DMS53 (cell line): ENCODE data around the gene NKX1-2.

ENCODE experiments used
- DNase-seq: peaks from one replicate; lab custom pipeline; 2025; lab: John Stamatoyannopoulos, UW

Gene NKX1-2

DNA sequence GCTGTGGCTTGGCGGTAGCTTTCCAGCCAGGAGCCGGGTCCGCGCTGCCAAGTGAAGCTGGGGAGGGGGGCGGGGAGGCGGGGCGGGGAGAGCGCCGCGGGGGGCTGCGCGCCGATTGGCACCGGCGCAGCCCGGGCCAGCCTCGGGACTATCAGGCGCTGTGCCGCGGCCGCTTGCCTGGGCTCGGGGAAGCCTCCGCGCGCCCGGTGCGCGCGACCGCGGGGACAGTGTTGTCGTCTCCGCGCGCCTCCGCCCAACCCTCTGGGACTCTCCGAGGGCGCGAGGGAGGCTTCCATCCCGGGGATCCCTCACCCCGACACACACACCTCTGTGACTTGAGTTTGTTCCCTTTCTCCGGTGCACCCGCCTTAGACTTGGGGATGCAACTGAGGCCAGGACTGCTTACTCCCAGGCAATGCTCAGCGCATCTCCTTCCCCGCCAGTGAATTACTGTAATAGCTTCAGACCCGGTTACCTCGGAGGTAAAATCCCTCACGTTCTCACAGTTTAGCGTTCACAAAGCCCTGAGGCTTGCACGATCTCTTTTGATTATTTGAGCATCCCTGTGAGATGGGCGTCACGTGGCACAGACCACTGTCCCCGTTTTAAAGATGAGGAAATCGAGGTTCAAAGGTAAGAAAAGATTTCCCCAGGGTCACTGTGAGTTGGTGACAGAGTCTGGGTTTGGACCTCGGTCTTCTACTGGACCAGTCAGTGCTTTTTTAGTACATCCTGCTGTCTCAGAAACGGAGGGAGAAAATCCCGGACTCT is at the start of gene NKX1-2:
TSS of gene NKX1-2 (minus strand) at position 24 of the 771 bp plus-strand sequence. CDS start 92 bp downstream, outside the sequence.
- peak; percentile 62 for DNase-seq

DNA sequence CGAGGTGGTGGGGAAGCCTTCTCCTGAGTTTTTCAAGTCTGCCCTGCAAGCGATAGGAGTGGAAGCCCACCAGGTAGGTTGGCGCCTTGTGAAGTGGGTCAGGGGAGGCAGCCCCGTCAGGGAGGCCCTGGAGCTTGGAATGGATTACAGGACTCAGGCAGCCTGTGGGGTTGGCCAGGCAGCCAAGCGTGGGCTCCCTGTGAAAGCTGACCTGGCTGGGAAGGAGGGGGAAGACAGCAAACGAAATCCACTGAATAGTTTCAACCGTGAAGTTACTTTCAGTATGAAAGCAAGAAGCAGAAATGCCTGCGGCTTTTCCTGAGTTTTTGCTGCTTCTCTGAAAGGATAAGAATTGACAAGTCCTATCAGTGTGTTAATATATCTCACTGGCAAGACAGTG is 48.2 kb upstream of the NKX1-2 start:
- DNase-seq, result no peak

DNA sequence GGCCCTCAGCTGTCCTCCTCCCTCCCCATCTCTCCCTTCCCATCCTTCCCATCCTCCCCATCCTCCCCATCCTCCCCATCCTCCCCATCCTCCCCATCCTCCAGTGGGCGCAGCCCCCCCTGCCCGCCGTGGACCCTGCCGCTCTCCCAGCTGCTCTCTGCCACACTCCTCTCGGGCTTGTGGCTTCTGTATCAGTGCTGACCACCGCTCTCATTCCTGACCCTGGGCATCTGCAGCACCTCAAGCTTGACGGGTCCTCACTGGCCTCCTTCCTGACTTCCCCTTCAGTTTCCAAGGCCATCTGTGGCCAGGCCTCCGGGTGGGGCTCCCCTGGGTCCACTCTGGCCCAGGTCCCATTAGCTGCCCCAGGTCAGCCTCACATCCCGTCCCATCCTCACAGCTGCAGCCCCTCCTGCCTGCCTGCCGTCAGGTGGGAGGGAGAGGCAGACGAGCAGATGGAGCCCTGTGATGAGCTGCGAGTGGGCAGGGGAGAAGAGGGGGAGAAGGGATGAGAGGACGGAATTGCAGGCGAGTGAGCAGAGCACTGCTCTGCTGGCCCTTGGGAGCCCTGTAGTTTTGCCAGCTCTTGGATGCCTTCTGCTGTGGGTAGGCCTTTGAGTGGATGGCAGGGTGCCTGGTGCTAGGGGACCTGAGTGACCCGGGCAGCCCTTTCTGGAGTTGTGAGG is 47.5 kb upstream of the NKX1-2 start:
- no peak for DNase-seq

DNA sequence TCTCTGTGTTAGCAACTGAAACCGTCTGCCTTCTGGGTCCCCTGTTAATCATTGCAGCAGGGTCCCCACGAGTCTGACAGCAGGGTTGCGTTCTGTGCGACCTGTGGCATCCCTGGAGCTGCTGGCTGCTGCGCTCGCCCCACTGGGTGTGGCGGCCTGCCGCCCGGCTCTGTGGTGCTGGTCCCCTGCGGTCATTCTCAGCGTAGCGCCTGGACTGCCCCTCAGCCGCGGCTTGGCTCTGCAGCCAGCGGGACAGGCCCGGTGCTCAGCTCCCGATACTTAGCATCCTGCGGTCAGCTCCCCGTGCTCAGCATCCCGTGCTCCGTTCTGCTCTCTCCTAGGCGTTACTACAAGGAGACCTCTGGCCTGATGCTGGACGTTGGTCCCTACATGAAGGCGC is 46.8 kb upstream of the NKX1-2 start:
- no peak for DNase-seq

DNA sequence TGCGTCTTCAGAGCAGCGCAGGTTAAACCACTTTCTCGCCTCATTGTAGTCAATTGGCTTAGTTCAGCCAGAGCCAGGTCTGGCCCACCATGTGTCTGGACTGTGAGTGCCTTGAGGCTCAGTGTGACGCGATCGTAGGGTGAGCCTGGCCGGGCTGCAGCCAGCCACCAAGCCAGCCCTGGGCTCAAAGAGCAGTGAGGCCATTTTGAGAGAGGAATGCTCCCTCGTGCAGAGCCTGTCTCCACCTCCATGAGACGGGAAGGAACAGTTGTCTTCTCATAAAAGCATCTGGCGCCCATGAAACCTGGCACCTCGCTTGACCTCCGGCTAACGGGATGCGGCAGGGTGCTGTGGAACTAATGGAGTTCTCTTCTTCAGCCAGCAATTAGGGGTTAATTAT is 46.3 kb upstream of the NKX1-2 start:
- no peak for DNase-seq

DNA sequence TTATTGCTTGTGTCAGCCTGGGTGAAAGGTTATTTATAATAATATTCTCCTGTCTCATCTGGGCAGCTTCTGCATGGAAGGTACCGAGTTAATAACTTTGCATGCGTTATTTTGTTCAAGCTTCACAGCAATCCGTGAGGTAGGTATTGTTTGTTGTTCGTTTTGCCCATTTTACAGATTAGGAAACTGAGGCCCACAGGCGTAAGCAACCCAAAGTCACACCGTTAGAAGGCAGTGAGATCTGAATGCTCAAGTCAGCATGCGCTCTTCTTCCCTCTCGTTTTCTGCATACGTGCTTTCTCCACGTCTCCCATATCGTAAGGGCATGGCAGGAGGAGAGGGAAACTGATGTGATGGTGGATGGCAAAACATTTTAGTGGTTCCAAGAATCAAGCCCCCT is 45.9 kb upstream of the NKX1-2 start:
- no peak for DNase-seq

DNA sequence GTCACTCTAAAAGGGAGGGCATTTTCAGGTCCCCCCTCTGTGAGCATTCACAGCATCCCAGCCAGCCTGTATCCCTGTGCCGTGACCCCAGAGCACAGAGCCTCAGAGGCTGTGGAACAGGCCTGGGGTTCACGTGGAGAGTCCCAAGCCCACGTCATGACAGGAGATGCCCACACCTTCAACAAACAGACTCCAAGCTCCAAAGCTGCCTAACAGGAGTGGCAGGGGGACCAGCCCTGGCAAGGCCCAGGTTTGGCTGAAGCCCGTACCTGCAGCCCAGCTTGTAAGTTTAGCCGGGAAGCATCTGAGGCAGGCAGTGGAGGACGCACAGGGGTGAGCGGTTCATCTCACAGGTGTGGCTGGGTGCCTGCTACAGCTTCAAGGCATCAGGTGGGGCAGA is 45.3 kb upstream of the NKX1-2 start:
- no peak for DNase-seq

DNA sequence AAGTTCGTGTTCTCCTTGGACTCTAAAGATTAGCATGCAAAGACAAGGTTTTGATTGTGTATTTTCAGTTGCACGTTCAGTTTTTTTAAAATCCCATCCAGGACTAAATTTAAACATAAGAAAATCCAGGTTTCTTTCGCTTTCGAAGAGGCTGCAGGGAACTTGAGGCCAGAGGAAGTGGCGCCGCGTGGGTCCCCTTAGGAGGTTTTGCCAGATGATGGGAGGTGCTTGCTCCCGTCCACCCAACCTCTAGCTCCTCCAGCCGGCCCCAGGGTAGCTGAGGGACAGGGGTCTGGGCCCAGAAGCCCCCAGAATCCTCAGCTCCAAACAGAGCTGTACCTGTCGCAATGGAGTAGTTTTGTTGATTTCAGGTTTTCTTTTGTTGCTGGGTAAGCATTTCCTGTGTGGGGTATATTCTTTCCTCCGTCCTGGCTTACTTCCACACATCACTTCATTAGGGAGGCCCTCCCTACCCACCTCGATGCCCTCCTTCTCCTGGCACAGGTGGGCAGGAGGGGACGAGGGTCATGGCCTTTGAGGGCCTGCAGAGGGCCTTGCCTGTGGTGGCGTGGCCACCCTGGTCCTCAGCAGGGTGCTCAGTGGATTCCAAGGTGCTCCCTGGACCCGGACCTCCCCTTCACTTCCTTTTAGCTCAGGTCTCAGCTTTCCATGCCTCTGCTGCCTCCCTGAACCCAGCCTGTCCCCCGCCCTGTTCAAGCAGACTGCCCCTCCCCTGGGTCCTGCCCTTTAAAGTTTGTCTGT is 44.4 kb upstream of the NKX1-2 start:
- DNase-seq, result no peak

DNA sequence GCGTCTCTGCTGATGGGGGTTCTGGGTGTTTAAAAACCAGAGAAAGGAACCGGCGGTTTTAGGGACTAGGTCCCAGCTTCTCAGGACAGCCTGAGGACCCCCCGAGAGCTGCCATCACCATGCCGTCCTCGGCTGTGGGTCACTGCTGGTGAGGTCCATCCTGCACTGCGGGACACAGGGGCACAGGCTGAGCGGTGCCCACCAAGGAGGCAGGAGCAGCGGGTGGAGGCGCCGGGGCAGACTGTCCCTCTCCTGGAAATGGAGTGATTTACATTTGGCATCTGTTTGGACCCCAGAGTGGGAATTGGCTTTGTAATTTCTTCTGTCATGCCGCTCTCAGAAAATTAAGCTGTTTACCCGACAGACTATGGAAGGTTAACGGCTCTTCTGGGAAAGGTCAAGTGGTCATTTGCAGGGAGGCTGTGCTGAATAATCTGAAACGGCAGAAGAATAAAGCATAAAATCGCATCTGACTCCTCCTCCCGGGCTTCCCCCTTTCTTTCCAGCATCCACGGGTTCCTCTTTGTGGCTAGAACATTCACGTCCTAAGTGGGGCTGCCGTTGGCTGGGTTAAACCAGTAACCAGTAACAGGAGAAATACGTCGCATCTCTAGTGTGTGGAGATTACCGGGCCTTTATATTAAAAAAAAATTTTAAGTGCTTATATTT is 43.5 kb upstream of the NKX1-2 start:
- DNase-seq, result peak; percentile 22

DNA sequence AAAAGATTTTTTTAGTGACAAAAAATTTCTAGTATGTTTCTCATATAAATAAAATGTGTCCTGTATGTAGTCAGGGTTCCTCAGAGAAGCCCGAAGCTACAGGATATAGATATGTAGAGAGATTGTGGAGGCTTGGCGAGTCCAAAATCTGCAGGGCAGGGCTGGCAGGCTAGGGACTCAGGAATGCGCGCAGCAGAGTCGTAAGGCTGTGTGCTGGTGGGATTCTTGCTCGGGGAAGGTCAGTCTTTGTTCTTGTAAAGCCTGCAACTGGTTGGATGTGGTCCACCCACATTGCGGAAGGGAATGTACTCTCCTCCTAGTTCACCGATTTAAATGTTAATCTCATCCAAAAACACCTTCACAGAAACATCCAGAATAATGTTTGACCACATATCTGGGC is 42.4 kb upstream of the NKX1-2 start:
- DNase-seq, result no peak

DNA sequence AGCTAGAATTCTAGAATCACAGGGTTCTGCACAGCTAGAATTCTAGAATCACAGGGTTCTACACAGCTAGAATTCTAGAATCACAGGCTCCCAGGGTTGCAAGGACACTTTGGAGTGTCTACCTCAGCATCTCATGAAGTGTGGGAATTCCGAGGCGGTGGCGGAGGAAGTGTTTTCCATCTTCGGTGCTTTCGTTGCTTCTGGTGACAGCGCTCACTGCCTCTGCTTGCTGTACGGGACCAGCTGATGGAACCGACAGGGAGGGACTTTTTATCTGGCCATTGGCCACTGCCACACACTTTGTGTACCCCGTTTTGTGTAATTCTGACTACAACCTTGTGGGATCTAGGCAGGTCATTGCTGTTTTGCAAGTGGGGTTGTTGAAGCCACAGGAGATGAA is 41.3 kb upstream of the NKX1-2 start:
- no peak for DNase-seq

DNA sequence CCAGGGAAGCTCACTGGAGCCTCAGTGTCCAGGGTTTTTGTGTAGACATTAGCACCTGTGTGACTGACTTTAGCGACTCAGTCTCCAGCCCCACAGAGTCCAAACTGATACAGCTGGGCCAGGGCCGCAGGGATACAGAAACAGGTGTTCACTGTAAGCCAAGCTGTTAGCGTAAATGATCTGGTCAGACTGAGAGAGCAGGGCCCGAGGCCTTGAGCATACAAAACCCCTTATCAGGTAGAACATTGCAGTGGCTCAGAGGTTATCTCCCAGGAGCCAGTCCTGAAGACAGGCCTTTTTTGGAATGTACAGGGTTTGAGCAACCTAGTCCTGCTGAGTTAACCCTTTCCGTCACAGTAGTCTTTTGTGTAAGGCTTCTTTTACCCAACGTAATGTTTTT is 36.8 kb upstream of the NKX1-2 start:
- no peak for DNase-seq

DNA sequence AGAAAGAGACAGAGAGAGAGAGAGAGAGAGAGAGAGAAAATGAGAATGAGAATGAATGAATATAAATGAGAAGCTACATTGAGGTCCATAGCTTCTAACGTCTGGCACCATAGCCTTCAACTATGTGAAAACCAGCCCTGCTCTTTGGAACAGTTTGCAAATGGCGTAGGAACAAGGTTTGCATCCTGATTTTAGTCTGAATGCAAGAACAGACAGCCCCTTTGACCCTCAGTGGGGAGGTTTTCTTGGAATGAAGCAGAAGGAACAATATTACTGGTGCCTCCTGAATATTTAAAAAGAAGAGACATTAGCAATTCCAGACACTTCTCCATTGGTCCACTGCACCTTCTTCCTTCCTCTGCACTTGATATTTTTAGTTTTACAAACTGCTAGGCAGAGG is 34.8 kb upstream of the NKX1-2 start:
- no peak for DNase-seq

DNA sequence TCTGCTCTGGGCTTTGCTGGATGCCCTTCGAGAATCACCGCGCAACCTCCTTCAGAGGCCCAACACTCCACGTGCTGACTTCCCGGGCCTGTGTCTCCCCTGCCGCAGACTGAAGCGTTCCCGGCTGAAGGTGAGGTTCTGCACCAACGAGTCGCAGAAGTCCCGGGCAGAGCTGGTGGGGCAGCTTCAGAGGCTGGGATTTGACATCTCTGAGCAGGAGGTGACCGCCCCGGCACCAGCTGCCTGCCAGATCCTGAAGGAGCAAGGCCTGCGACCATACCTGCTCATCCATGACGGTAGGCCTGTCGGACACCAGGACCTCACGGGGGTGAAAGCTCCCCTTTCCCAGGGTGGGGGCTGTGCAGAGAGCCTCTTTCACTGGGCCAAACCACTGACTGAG is 34.2 kb upstream of the NKX1-2 start:
- no peak for DNase-seq

DNA sequence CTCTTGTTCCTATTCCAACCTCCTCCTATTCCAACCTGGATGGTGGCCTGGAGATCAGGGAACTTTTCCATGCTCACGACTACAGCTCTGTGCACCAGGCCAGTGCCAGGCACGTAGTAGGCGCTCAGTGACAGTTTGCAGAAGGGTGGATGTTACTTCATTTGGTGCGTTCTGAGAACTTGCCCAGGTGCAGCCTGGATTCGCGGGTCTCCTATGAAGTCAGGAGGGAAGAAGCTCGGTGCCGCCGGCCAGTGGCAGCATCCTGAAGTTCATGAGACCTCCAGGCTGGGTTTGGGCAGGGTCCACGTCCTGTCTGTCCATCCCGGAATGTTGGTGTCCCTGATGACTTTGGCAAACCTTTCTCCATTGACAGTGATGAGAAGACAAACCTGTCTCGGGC is 33.0 kb upstream of the NKX1-2 start:
- no peak for DNase-seq

DNA sequence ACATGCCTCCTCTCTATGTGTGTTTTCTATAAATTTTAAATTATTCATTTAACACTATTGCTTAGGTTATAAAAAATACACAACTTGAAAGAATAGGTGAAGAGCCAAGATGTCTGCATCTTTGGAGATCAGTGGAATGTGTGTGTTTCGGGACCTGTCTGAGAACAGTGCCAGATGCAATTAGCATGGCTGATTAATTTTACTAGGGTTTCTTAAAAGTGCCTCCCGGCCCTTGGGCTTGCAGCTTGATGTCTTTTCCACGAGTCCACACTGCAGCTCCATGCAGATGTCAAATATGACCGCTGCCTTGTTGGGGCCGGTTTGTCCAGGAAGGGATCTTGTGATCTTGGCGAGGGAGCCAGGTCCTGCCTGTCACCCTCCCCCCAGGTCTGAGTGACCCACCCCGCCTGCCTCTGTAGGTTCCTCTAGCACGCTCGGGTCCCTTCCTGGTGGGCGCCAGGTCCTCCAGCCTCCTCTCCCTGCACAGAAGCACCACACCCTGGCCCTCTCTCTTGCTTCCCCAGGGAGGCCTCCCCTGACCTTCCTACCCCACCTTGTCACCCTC is 32.5 kb upstream of the NKX1-2 start:
- DNase-seq, result no peak

DNA sequence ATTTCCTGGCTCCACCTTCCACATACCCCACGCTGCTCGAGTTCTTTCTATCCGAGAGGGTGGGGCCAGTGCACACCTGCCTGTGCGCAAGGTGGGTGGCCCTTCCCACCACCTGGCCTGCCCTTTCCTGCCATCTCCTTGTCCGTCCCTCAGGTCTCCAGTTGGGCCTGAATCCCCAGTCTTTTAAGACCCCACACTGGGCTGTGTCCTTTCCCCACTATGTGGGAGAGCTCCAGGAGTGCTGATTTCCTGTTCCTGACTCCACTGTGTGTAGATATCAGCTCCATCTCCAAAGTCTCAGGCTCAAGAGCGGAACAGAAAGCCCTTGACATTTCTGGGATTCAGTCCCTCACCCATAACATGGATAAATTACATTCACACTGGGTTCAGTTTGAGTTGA is 31.9 kb upstream of the NKX1-2 start:
- DNase-seq, result no peak

DNA sequence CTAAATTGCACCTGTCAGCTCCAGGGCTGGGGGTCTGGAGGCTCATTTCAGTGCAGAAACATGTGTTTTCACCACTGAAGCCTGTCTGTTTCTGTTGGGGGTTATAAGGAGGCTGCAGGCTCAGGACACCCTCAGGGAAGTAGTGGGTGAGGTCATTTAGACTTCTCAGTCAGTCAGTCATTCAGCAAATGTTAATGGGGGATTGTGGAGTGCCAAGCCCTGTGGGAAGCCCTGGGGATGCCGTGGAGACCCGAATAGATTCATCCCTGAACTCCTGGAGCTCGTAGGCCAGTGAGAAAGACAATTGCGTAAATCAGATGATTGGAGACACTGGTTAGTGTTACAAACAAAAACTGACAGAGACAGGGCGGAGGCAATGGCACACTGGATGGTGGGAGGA is 31.0 kb upstream of the NKX1-2 start:
- no peak for DNase-seq

DNA sequence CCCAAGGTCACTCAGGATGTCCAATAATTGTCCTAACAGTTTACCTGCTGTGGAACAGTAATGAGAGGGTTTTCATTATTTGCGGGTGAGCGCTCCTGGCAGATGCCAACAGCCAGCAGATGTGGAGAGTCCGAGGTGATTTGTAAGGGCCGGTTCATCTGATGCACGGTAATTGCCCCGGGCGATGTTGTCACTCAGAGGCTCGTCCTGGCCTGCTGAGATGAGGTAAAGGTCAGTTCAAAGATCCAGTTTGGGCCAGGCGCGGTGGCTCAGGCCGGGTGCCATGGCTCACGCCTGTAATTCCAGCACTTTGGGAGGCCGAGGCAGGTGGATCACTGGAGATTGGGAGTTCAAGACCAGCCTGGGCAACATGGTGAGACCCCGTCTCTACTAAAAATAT is 28.7 kb upstream of the NKX1-2 start:
- no peak for DNase-seq

DNA sequence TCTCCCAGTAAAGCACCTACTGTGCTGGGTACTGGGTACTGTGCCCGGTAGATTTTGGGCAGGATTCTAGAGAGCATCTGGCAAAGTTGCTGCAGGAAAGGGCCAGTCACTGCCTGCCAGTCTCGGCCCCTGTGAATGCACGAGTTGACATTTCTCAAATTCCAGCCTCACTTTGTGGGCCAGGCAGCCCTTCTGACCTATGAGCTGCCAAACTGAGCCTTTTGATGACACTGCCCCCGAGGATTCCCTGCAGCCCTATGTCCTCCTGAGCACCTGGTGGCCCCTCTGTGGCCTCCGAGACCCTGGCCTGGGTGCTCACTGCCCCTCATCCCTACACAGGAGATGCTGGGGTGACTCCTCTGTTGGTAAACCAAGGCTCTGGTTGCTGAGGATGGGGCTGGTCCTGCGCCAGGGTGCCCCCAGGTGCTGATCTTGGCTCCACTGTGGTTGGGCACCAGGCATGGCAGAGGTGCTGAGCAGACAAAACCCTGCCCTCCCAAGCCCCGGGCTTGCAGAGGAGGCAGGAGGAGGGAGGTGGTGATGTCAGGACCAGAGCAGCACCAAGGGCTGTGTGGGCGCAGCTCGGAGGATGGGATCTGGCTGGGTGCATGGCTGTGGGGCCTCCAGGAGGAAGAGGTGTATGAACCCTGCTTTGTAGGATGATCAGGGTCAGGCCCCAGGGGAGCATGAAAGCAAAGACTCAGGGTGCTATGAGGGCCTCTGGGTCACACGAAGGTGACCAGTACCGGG is 28.0 kb upstream of the NKX1-2 start:
- no peak for DNase-seq

DNA sequence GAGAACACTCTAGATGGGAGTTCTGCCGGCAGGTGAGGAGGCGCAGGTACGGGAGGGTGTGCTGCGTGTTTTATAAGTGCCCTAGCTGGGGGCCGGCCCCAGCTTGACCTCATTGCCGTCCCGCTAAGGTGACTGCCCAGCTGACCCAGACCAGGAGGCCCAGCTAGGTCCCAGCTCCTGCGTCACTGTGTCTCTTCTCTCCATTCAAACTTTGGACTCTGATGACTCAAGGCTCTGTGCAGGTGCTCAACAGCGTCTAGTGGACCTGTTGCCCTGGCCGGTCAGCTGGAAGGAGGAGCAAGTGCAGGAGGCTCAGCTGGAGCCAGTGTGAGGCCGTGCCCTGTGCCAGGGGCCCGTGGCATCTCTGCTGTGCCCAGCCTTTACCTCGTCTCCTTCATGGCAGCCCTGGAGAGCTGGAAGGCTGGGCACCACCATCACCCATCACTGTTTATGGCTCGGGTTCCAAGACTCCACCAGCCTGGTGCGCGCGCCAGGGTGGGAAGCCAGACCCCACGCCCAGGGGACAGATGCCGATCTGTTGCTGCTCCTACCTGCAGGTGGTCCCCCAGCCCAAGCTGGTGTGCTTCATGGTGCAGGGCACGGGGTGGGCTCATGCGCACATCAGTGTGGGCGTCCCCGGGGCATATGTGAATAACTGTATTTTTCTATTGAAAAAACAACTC is 26.3 kb upstream of the NKX1-2 start:
- peak; percentile 96 for DNase-seq
